Adrenal gland (tissue), 5 donors: ENCODE measurements around the gene ECE2.

Experiments
- POLR2A ChIP-seq, 2 donors: fragments of 450-650 bp; IDR thresholded peaks; one replicate each; pipeline ENCODE4 v1.6.1; 2017; ENCODE audit warnings: antibody characterized with exemption in 2 of 2, mild to moderate bottlenecking in 2 of 2, moderate library complexity in 1 of 2
- TF ChIP-seq, protein P1 (sequence below), 6 experiments: fragments of 450-650 bp in 4 of 6; fragments of 200-600 bp in 2 of 6; sonication (generic) in 1 of 6; IDR thresholded peaks; 1 replicate in 5 of 6; 2 replicates in 1 of 6; pipeline versions ENCODE4 v1.5.1 to v1.8.0; 2016 to 2021; ENCODE audit warnings: antibody characterized with exemption in 6 of 6, mild to moderate bottlenecking in 2 of 6, moderate library complexity in 1 of 6
- donor health status: DM: no; HTN: no; CAD: no.

DNA sequence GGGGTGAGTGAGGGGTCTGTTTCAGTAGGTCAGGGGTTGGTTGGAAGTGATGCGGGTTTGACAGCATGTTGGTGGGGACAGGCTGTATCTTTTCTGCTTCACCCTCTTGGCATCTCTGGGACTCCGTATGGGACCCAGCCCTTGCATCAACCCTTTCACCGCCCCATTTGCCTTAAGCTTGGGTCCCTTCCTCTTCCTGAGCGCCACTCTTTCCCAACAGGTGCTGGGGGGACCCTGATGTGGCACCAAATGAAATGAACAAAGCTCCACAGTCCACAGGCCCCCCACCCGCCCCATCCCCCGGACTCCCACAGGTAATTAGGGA, 39.7 kb downstream of the ECE2 start:
- TF ChIP-seq, protein P1, sequence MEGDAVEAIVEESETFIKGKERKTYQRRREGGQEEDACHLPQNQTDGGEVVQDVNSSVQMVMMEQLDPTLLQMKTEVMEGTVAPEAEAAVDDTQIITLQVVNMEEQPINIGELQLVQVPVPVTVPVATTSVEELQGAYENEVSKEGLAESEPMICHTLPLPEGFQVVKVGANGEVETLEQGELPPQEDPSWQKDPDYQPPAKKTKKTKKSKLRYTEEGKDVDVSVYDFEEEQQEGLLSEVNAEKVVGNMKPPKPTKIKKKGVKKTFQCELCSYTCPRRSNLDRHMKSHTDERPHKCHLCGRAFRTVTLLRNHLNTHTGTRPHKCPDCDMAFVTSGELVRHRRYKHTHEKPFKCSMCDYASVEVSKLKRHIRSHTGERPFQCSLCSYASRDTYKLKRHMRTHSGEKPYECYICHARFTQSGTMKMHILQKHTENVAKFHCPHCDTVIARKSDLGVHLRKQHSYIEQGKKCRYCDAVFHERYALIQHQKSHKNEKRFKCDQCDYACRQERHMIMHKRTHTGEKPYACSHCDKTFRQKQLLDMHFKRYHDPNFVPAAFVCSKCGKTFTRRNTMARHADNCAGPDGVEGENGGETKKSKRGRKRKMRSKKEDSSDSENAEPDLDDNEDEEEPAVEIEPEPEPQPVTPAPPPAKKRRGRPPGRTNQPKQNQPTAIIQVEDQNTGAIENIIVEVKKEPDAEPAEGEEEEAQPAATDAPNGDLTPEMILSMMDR (IDR thresholded peaks at IDR 0.05), result no peak
- TF ChIP-seq POLR2A (IDR thresholded peaks at IDR 0.05), result no peak
